ENCODE results near the gene WDR77.

- no peak for TF ChIP-seq TAF1 (IDR thresholded peaks at IDR 0.05; ENCODE audit: low read depth)
- no peak for TF ChIP-seq USF1 (IDR thresholded peaks at IDR 0.05)
- no peak for TF ChIP-seq CEBPB (IDR thresholded peaks at IDR 0.05)
- no peak for TF ChIP-seq EP300 (IDR thresholded peaks at IDR 0.05; ENCODE audit: borderline replicate concordance)
- TF ChIP-seq FOXM1 (IDR thresholded peaks at IDR 0.05; ENCODE audit: borderline replicate concordance, low read depth): no peak
- TF ChIP-seq, protein P1, sequence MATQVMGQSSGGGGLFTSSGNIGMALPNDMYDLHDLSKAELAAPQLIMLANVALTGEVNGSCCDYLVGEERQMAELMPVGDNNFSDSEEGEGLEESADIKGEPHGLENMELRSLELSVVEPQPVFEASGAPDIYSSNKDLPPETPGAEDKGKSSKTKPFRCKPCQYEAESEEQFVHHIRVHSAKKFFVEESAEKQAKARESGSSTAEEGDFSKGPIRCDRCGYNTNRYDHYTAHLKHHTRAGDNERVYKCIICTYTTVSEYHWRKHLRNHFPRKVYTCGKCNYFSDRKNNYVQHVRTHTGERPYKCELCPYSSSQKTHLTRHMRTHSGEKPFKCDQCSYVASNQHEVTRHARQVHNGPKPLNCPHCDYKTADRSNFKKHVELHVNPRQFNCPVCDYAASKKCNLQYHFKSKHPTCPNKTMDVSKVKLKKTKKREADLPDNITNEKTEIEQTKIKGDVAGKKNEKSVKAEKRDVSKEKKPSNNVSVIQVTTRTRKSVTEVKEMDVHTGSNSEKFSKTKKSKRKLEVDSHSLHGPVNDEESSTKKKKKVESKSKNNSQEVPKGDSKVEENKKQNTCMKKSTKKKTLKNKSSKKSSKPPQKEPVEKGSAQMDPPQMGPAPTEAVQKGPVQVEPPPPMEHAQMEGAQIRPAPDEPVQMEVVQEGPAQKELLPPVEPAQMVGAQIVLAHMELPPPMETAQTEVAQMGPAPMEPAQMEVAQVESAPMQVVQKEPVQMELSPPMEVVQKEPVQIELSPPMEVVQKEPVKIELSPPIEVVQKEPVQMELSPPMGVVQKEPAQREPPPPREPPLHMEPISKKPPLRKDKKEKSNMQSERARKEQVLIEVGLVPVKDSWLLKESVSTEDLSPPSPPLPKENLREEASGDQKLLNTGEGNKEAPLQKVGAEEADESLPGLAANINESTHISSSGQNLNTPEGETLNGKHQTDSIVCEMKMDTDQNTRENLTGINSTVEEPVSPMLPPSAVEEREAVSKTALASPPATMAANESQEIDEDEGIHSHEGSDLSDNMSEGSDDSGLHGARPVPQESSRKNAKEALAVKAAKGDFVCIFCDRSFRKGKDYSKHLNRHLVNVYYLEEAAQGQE (IDR thresholded peaks at IDR 0.05; ENCODE audit: low read depth): no peak
- no peak for TF ChIP-seq YY1 (IDR thresholded peaks at IDR 0.05; ENCODE audit: low read depth)
- TF ChIP-seq MAX (IDR thresholded peaks at IDR 0.05): no peak
- no peak for TF ChIP-seq RAD21 (IDR thresholded peaks at IDR 0.05; ENCODE audit: low read depth)
These were observed 33.6 kb downstream of the WDR77 start for GRCh38 chr1:111415461-111415860.
